Activated naive CD4-positive, alpha-beta T cell treated with Interleukin-2 at 50 U/mL for 16 hours (primary cell): ENCODE results near the gene HEPHL1.
"Not testable (repeated sequence)": the region's sequence is repeated elsewhere in the genome, so short reads cannot be mapped to it uniquely, and the experiment has no call there.

Source experiments
- DNase-seq: peaks from one replicate; pipeline ENCODE4 v3.0.0-alpha.2; 2020

Gene HEPHL1, protein sequence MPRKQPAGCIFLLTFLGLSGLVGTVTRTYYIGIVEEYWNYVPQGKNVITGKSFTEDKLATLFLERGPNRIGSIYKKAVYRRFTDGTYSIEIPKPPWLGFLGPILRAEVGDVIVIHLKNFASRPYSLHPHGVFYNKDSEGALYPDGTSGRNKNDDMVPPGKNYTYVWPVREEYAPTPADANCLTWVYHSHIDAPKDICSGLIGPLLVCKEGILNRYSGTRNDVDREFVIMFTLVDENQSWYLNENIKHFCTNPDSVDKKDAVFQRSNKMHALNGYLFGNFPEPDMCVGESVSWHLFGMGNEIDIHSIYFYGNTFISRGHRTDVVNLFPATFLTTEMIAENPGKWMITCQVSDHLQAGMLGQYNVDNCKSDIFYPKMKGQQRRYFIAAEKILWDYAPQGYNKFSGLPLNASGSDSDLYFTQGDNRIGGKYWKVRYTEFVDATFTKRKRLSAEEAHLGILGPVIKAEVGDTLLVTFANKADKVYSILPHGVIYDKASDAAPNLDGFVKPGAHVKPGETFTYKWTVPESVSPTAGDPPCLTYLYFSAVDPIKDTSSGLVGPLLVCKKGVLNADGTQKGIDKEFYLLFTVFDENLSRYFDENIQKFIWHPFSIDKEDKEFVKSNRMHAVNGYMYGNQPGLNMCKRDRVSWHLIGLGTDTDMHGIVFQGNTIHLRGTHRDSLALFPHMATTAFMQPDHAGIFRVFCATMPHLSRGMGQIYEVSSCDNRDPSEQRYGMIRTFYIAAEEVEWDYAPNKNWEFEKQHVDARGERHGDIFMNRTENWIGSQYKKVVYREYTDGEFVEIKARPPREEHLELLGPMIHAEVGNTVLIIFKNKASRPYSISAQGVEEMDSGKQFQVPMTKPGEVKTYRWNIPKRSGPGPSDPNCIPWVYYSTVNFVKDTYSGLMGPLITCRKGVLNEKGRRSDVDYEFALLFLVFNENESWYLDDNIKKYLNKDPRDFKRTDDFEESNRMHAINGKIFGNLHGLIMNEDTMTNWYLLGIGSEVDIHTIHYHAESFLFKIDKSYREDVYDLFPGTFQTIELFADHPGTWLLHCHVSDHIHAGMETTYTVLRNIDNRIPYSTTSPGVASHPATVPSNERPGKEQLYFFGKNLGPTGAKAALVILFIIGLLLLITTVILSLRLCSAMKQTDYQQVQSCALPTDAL

DNA sequence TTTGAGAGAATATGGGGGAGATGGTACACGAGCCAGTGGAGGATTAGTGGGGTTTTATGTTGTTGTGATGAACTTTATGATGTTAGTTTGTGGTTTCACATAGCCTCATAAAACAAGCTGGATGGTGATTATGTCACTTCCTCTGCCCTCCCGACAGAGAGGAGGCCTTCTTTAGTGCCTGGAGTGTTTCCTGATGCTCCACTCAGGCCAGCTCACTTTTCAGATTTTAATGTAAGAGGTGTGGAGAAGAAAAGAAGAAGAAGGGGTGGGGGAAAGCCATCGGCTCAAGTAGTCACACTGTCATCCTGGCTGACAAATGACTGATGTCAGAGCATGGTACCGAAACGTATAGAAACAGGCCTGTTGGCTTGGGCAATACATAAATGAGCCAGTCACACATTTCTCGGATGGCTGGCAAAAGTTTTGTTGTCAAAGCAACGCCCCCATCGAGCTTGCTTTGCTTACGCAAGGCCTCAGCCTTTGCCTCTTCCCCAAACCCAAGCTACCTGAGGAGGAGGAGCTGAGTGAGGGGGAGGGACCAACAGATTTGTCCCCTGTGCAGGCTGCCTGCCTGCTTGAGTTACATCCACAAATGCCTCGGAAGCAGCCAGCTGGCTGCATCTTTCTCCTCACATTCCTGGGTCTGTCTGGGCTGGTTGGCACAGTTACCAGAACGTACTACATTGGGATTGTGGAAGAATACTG, at the start of gene HEPHL1:
Gene HEPHL1 (plus strand): TSS at position 578 of the 705 bp plus-strand sequence. CDS start 15 bp downstream, at position 593.
- no peak for DNase-seq

DNA sequence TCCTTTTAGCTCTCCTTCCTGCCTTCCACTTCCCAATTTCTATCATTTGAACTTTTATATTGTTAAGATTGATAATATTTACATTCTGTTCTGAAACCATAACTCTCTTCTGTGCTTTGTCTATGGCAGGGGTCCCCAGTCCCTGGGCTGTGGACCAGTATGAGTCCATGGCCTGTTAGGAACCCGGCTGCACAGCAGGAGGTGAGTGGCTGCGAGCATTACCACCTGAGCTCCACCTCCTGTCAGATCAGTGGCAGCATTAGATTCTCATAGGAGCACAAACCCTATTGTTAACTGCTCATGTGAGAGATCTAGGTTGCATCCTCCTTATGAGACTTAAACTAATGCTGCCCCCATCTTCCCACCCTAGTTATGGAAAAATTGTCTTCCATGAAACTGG, 48.4 kb upstream of the HEPHL1 start:
- DNase-seq, result no peak

DNA sequence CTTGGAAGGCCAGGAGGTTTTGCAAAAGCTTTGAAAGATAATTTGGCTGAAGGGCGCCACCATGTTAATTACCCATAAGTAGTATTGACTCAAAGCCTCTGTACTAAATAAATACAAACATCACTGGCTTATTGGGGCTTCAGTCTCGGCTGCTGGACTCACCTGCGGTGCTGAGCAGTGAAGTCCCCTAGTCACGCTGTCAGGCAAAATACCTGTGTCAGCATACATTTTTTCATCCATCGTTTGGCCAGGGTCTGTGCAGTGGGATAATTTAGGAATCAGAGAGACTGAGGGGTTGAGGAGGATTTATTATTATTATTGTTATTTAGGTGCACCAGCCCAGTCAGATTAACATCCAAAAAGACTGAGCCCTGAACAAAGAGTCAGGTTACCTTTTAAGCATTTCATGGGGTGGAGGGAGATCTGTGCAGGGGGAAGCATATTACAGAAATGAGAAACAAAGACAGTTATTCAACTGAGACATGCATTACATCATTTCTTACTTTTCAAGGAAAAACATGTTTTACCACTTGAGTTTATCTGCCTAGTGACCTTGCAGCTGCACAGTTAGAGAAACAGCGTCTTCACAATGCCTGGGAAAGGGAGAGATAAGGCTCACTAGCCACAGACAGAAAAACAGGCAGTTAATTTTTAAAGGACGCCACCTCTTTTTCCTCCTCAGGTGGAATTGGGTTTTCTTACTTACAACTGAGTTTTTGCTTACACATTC, 47.7 kb upstream of the HEPHL1 start:
- DNase-seq, result not testable (repeated sequence)

DNA sequence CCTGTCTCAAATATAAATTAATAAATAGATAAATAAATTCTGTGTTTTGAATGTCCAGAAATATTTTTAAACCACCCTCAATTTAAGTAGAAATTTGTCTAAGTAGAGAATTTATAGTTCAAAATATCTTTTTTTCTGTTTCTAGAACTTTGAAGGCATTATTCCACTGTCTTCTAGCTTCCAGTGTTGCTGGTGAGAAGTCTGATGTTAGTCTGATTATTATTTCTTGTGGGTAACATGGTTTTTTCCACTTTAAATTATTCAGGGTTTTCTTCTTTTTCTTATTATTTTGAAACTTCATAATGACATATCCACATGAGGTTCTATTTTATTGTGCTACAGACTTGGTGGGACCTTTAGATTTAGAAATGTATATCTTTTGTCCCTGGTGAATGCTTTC, 46.4 kb upstream of the HEPHL1 start:
- no peak for DNase-seq

DNA sequence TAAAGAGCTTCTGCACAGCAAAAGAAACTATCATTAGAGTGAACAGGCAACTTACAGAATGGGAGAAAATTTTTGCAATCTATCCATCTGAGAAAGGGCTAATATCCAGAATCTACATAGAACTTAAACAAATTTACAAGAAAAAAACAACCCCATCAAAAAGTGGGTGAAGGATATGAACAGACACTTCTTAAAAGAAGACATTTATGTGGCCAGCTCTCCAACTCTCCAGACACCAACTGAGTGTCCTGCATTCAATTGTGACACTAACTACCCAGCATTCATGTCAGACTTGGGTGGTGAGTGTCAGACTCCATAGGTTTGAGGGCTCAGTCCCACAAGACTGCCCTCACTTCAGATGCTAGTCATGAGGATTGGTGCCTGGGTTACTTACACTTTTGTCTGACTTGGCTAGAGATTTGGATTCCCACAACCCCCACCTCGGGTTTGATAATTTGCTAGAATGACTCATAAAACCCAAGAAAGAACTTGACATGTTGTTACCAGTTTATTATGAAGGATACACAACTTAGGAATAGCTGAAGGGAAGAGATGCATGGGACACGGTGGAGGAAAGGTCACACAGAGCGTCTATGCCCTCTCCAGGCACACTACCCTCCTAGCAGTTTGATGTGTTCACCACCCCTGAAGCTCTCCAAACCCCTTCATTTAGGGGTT, 44.4 kb upstream of the HEPHL1 start:
- not testable (repeated sequence) for DNase-seq

DNA sequence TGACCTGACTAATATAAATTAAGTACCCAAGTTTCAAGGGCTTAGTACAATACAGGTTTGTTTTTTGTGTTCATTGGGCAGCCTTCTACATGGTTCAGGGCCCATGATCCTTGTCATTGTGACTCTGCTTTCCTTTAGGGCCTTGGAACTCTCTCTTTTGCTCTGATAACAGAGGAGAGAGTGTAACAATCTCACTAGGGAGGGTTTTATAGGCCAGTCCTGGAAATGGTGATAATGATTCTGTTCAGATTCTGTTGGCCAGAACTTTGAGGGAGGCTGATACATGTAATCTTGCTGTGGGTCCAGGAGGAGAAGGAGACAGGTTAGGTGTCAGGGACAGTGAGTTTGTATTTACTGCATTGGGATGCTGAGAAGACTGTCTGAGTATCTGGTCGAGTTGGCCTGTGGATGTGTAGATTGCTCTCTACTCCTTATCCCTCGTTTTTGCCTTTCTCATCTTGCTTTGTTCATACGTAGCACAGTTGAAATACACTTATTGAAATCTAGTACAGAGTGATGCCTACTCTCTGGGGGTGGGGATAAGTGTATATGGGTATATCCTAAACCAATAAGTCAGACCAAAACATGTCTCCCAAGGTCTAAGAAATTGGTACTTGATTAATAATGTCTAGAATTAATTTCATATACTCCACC, 37.5 kb upstream of the HEPHL1 start:
- DNase-seq, result no peak

DNA sequence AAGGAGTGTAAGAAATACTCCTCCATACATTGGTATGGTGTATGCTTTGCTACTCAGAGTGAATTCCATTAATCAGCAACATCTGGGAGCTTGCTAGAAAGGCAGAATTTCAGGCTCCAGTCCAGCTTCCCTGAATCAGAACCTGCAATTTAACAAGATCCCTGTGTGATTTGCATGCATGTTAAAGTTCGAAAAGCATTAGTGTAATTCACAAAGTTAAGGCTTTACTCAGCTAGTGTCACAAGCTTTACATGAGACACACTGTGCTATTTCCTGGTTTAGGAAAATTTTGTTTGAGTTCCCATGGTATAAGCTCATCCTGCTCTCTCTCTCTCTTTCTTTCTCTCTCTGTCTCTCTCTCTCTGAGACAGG, 37.0 kb upstream of the HEPHL1 start:
- no peak for DNase-seq

DNA sequence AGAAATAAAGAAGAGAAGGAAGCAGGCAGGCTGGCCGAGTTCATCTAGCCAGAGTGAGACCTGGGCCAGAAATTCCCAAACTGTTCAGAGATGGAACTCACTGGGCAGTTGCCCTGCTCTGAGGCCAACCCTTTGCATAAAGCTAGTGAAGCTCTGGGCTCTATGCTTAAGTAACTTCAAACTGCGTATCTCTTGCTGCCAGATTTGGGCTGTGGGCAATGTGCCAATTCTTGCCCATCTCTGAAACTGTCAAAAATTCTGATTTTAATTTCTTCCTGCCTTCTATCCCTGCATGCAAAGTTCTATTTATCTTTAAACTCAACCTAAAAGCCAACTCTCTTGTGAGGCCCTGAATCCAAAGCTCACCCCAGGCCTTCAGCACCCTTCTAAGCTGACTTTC, 36.2 kb upstream of the HEPHL1 start:
- DNase-seq, result no peak

DNA sequence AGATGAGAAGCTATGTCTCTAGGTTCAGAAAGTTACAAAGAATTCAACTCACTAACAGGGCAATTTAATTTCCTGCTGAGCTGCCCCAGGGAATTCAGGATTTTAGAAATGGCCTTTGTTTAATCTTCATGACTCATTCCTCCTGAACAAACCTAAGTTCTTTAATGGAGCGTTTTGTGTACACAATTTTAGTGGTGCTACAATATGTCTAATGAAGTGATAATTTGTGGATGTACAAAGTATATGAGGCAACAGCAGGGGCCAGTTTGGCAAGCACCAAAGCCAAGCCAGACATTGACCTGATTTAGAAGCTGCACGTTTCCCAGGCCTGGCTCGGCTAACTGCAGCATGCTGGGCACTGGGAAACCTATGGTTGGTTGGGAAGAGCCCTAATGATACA, 34.4 kb upstream of the HEPHL1 start:
- DNase-seq, result no peak

DNA sequence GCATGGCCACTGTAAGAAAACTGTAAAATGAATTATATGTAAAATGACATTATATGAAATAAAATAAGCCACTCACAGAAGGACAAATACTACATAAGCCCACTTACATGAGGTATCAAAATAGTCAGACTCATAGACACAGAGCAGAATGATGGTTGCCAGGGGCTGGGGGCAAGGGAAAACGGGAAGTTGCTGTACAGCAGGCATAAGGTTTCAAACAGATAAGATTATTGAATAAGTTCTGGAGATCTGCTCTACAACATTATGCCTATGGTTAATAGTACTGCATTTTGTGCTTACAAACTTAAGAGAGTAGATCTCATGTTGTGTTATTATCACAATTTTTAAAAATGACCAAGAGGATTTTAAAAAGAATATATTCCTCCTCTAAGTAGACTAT, 32.7 kb upstream of the HEPHL1 start:
- no peak for DNase-seq

DNA sequence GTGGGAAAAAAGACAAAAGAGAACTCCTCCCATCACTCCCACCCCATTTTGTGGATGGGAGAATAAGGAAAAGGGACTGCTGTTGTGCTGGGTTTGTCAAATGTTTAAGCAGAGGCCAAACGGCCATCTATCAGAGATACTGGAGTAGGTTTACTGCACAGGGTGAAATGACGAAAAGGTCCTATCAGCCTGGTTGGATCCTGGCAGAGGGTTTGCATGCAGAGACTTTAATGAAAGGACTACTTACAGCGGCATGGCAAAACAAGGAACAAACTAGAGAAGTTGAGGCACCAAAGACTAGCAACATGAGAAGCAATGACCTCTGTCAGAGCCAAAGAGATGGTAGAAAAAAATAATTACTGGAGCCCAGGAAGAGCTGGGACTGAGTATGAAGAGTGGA, 32.2 kb upstream of the HEPHL1 start:
- DNase-seq, result no peak

DNA sequence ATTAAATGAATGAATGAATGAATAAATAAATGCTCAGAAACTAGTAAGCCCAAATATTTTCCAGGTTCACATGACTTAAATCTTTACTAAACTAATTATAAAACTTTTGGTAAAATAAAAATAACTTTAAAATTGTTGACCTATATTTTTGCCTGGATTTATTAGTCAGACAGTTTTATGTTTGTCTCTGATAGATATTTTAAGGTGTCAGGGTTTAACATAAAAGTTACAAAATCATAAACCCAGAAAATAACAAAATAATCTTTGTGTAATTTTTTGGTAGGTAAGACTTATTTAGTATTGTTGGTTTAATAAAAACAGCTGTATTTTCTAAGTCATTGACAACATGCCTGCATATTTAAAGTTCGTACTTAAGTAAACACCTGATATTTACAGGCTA, 27.4 kb upstream of the HEPHL1 start:
- no peak for DNase-seq

DNA sequence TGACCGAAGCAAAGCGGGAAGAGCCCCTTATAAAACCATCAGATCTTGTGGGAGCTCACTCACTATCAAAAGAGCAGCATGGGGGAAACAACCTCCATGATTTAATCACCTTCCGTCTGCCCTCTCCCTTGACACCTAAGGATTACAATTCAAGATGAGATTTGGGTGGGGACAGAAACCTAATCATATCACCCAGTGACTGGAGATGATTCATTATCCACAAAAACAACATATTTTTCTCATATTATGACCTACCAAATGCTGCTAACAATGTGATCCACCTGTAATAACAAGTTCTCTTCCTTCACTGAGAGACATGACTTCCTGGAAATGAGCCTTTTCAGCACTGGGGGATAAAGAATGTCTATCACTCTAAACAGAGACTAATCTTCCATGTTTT, 23.4 kb upstream of the HEPHL1 start:
- no peak for DNase-seq

DNA sequence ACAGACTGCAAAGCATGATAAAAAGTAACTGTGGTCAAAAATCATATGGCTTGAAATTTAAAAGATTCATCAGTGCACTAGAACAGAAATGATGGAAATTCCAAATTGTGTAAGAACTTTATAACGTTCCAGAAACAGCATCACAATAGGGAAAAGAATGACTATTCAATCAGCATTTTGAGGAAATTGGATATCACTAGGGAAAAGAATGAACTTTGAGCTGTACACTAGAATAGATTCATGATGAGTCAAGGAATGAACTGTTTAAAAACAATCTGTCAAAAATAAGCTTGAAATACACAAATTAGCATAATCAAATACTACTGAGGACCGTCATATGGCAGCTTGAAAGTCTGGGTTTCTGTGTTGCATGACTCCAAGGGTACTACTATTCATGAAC, 20.5 kb upstream of the HEPHL1 start:
- no peak for DNase-seq

DNA sequence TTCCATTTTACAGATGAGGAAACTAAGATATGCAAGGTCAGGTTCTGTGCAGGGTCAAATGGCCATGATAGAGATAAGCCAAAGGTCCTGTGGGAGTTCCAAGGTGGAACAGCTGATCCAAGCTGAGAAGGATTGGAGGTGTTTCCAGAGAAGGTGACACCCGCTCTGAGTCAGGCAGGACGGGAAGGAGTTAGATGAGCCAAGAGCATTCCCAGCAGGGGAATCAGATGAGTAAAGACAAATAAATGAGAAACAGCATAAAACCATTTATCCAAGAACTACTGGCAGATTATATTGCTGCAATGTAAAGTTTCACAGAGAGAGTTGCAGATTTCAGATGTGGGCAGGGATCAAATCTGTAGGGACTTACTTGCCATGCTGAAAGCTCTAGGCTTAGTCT, 18.9 kb upstream of the HEPHL1 start:
- DNase-seq, result no peak

DNA sequence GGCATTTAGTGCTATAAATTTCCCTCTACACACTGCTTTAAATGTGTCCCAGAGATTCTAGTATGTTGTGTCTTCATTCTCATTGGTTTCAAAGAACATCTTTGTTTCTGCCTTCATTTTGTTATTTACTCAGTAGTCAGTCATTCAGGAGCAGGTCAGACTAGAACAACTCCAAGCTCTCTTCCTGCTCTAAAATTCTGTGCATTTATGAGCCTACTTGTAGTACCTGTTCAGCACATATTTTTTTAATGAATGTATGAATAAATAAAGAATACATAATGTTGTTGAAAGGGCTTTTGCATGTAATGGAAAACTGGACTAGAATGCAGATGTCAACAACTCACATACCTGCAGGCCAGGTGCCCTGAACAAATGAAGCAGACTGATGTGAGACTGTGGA, 13.7 kb upstream of the HEPHL1 start:
- DNase-seq, result no peak

DNA sequence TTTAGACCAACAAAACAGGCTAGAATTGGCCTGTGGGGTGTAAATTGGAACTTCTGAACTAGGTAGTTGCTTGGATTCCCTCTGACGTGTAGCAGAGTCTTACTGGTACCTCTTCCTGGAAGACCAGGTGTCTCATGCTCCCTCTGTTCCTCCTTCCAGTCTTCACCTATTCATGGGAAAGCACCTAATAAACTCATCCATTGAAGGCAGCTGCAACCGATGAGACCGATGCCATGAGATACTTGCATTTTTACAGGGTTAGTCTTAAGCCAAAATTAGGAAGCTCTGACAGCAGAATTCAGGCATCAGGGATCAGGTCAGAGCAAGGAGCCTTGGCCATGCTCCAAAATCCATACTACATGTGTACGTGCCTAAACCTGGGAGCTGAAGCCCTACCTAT, 13.2 kb upstream of the HEPHL1 start:
- DNase-seq, result no peak

DNA sequence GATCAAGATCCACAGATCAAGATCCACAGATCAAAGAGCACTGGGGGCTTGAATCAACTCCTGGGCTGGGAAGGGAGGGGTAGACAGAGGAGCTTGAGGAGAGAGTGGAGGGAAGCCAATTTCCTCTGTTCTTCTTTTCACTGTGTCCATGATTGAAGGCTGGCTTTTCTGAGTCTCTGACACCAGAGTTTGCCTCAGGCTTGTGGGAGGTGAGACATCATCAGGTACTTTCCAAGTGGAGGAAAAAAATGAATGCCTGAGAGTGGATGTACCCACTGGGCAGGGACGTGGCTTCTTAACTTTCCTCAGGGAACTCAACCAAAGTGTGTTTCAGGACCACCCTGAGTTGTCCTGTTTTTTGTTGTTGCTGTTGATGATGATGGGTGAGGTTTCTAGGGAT, 11.0 kb upstream of the HEPHL1 start:
- DNase-seq, result no peak

DNA sequence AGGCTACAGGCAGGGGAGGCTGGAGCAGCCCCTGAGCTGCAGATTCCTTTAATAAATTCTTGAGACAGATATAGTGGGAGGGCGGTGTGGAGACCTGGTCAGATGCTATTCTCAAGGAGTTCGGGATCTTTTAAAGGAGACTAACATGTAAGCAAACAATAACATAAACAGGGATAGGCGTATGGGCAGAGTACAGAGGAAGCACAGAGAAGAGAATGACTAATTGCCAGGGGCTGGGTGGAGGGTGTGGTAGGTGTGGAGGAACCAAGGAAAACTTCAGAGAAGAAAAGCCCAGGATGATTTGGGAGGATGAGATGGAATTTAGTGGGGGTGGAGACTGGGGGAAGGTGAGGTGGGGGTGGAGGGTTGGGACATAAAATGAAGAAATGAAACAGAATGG, 9.7 kb upstream of the HEPHL1 start:
- no peak for DNase-seq

DNA sequence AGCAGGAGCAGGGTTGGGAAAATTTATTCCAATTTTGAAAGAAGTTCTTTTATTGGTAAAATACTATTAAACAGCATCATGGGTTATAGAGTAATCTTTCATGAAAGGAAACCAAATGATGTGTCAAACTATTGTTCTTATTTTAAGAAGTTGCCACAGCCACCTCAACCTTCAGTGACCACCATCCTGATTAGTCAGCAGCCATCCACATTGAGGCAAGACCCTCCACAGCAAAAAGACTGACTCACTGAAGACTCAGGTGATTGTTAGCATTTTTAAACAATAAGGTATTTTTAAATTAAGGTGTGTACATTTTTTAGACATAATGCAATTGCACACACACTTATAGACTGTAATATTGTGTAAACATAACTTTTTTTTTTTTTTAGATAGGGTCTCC, 3.7 kb upstream of the HEPHL1 start:
- DNase-seq, result no peak

DNA sequence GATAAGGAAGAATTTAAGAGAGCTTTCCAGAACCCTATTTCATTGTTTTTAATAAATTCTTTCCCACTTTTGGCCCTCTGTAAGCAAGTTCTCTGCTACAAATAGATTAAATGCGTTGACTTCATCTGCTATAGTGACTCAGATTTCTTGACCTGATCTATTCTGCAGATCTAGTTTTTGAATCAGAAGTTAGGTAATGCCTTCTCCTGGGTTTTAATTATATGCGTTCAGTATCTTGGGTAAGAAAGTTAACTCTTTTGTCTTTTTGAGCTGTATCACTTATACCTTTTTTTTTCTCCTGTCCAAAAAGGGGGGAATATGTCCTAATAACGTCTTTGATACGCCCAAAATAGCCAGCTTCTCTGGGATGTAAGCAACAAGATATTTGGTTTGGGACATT, 2.4 kb upstream of the HEPHL1 start:
- no peak for DNase-seq
